Karpas-422 (cell line): ENCODE data around the gene ASB10. TPM values are rescaled to one million over a fixed set of nuclear protein-coding genes. Genes with fewer than 3 reads are reported as not detected.

ENCODE experiments used
- DNase-seq: peaks from one replicate; pipeline ENCODE4 v3.0.0-alpha.2; 2015
- H2AFZ ChIP-seq: fragments of 200-600 bp; sonication (generic); 2 replicates; pipeline ENCODE4 v1.6.1; 2014; ENCODE audit warnings: antibody characterized with exemption, low read length, mixed read lengths
- H3K27ac ChIP-seq: fragments of 200-600 bp; sonication (generic); 2 replicates; pipeline ENCODE4 v1.5.1; 2014; ENCODE audit warnings: mild to moderate bottlenecking, low read length, moderate library complexity
- H3K27me3 ChIP-seq: fragments of 200-600 bp; sonication (generic); 2 replicates; pipeline ENCODE4 v1.6.1; 2014; ENCODE audit warnings: low read length, mixed read lengths
- H3K36me3 ChIP-seq: fragments of 200-600 bp; sonication (generic); 2 replicates; pipeline ENCODE4 v1.6.1; 2014; ENCODE audit warnings: low read length, mixed read lengths; ENCODE audit not compliant: insufficient read depth
- H3K4me1 ChIP-seq: fragments of 200-600 bp; sonication (generic); 2 replicates; pipeline ENCODE4 v1.6.1; 2014; ENCODE audit warnings: mild to moderate bottlenecking, low read length, mixed read lengths
- H3K4me2 ChIP-seq: fragments of 200-600 bp; sonication (generic); 2 replicates; pipeline ENCODE4 v1.6.1; 2014; ENCODE audit warnings: low read length, low read depth, mild to moderate bottlenecking; ENCODE audit not compliant: poor library complexity, severe bottlenecking
- H3K4me3 ChIP-seq: fragments of 200-600 bp; sonication (generic); 2 replicates; pipeline ENCODE4 v1.5.1; 2014; ENCODE audit warnings: mild to moderate bottlenecking, antibody characterized with exemption, low read length, mixed read lengths
- H3K79me2 ChIP-seq: fragments of 200-600 bp; sonication (generic); 2 replicates; pipeline ENCODE4 v1.6.1; 2014; ENCODE audit warnings: mild to moderate bottlenecking, low read length, mixed read lengths
- H3K9ac ChIP-seq: fragments of 200-600 bp; sonication (generic); 2 replicates; pipeline ENCODE4 v1.6.0; 2014; ENCODE audit warnings: low read length
- H3K9me2 ChIP-seq: fragments of 200-600 bp; sonication (generic), shearing (Covaris generic); replicated peaks from 2 replicates; pipeline ENCODE4 v1.6.0; 2014; ENCODE audit warnings: mild to moderate bottlenecking, low read length, moderate library complexity; ENCODE audit not compliant: insufficient read depth
- H3K9me3 ChIP-seq: fragments of 300-700, 200-600 bp; sonication (generic); 2 replicates; pipeline ENCODE4 v1.6.1; 2014; ENCODE audit warnings: low read length, mixed read lengths
- H4K20me1 ChIP-seq: fragments of 200-600 bp; sonication (generic); 2 replicates; pipeline ENCODE4 v1.6.1; 2014; ENCODE audit warnings: mild to moderate bottlenecking, antibody characterized with exemption, low read length, low read depth; ENCODE audit not compliant: insufficient read depth
- total RNA-seq: library from RNA; depleted of rRNA; stranded (reverse); fragments of >200 nt; shearing (Covaris generic); gene quantifications from 2 replicates; pipeline ENCODE4 v1.2.3, GENCODE V29; 2014; ENCODE audit warnings: low replicate concordance

Gene ASB10
- total RNA-seq, 1 experiment from 2014 or later: not detected

DNA sequence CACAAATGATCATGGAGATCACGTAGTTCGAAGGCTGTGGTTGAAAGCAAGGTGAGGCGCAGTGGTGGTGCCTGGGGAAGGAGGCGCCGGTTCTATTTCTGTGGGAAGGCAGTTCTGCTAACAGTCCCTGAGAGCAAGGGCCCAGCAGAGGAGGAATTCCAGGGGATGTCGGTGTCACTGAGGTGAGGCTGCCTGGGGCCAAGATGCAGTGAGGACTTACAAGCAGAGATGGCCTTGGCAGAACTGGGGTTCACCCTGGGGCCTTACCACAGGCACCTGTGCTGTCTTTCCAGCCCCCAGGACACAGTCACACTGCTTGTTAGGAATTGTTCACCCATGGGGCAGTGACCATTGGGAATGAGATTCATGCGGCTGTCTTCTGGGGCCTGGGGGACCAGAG, 46.2 kb downstream of the ASB10 start:
- Histone ChIP-seq H3K9me2 (no peaks in the 10 kb centered on the region), H3K27me3 (no peaks in the 10 kb centered on the region), H4K20me1 (no peaks in the 10 kb centered on the region; the same call in 1 of the 2 replicates), H2AFZ (no peak overlapping the region), H3K4me1 (no peaks in the 10 kb centered on the region), H3K9me3 (no peaks in the 10 kb centered on the region), H3K36me3 (no peaks in the 10 kb centered on the region), H3K27ac (no peak overlapping the region), H3K4me3 (no peak overlapping the region), H3K9ac (no peak overlapping the region), H3K4me2 (no peak overlapping the region), H3K79me2 (no peaks in the 10 kb centered on the region)
- no peak for DNase-seq

DNA sequence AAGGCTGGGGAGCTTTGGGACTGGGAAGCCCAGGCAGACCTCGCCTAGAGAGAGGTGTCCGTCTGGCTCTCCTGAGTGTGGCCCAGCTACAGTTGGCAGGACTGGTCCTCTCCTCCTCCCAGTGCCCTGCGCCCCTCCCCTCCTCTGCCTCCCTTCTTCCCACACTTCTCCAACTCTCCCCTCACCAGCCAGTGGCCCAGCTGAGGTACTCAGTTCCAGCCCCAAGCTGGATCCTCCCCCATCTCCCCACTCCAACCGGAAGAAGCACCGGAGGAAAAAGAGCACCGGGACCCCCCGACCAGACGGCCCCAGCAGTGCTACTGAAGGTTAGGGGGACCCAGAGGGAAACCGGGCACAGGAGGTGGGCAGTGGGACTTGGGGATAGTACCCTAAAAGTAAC, 47.3 kb downstream of the ASB10 start:
- H3K36me3 ChIP-seq: no peaks in the 10 kb centered on the region
- H3K9ac ChIP-seq: no peak overlapping the region
- H2AFZ ChIP-seq: no peak overlapping the region

DNA sequence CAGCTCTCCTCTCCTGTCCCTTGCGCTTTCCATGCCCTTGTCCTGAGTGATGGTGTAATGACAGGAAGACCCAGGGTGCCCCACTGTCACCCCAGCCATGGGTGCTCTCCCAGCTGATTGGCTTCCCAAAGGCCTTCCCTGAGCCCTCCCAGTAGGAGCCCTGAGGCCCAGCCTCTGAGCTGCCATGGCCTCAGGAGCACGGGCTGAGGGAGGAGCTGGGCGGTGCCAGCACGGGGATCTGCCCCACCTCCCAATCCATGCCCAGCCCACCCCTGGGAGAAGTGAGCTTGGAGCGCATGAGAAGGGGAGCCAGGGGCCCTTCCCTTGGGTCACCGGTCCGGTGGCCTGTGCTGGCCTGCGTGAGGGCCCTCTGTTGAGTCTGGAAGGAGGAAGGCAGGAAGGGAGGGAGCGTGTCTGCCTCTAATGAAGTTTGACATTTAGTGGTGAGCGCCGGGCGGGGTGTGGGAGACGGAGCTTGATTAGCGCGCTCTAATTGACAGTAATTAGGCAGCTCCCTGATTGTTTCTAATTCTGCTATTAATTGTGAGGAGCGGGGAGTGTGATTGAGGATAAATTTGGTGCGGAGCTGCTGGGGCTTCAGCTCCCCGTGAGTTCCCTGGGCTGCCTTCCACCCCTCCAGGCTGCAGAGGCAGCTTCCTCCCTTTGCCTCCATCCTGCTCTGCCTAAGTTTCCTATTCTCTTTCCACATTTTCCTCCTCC, 47.8 kb downstream of the ASB10 start:
- no peaks in the 10 kb centered on the region for H3K36me3 ChIP-seq
- no peak overlapping the region for H2AFZ ChIP-seq
- no peak overlapping the region for H3K27ac ChIP-seq
- no peak overlapping the region for H3K4me3 ChIP-seq
- H3K4me2 ChIP-seq: no peak overlapping the region
- DNase-seq: no peak
- no peaks in the 10 kb centered on the region; the same call in 1 of the 2 replicates for H4K20me1 ChIP-seq
- H3K27me3 ChIP-seq: no peaks in the 10 kb centered on the region
- no peaks in the 10 kb centered on the region for H3K79me2 ChIP-seq
- H3K9me3 ChIP-seq: no peaks in the 10 kb centered on the region
- H3K9ac ChIP-seq: no peak overlapping the region
- H3K4me1 ChIP-seq: no peaks in the 10 kb centered on the region
- no peaks in the 10 kb centered on the region for H3K9me2 ChIP-seq

More for the DNA sequence above, 47.3 kb downstream of the ASB10 start:
- H3K4me2 ChIP-seq: no peak overlapping the region
- H4K20me1 ChIP-seq: no peaks in the 10 kb centered on the region; the same call in 1 of the 2 replicates
- H3K9me2 ChIP-seq: no peaks in the 10 kb centered on the region
- H3K27ac ChIP-seq: no peak overlapping the region
- no peak overlapping the region for H3K4me3 ChIP-seq
- no peaks in the 10 kb centered on the region for H3K4me1 ChIP-seq
- no peaks in the 10 kb centered on the region for H3K27me3 ChIP-seq
- DNase-seq: no peak
- no peaks in the 10 kb centered on the region for H3K79me2 ChIP-seq
- H3K9me3 ChIP-seq: no peaks in the 10 kb centered on the region

DNA sequence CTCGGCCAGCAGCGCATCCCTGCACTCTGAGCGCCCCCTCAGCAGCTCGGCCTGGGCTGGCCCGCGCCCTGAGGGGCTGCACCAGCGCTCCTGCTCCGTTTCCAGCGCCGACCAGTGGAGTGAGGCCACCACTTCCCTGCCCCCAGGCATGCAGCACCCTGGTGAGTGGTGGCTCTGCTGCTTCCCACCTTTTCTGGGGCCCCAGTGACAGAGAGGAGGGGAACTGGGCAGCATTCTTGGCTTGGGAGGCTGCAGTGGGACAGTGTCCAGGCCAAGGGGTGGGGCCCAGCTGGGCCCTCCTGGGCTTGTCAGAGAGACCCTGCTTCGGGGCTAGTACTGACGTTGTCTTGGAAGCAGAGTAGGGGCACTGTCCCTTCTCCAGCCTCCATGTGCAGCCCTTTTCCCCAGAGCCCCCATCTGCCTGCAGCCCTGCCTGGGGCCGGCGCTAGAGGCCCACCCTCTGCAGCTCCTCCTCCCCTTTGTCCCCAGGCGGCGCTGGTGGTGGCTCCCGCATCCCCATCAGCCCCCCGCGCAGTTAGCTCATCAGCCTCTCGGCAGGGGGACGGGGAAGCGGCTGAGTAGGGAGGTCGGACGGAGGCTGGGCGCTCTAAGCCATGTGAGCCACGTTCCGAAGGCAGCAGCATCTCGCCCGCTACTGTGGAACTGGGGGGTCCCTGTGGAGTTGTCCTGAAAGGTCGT, 48.7 kb downstream of the ASB10 start:
- Histone ChIP-seq H4K20me1 (no peaks in the 10 kb centered on the region; the same call in 1 of the 2 replicates), H3K9me3 (no peaks in the 10 kb centered on the region), H3K4me1 (no peaks in the 10 kb centered on the region)

DNA sequence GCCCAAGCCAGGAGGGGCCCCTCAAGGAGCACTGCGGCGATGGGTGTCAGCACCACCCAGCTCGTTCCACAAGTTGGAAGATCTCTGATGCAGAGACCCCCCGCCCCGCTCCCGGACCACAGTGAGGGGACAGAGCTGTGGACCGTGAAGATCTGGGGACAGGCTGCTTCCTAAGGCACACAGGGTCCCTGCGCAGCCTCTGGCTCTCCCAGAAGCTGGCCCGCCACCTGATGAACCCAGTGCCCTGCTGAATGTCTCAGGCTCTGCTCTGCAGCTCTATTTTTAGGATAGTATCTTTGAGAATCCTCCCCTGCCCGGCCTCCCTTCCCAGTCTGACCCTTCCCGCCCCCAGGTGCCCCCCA, 49.3 kb downstream of the ASB10 start:
- Histone ChIP-seq H3K36me3 (no peaks in the 10 kb centered on the region), H3K4me3 (no peak overlapping the region), H3K4me2 (no peak overlapping the region), H4K20me1 (no peaks in the 10 kb centered on the region; the same call in 1 of the 2 replicates), H3K9ac (no peak overlapping the region), H3K4me1 (no peaks in the 10 kb centered on the region), H3K27ac (no peak overlapping the region), H3K9me2 (no peaks in the 10 kb centered on the region), H2AFZ (no peak overlapping the region), H3K79me2 (no peaks in the 10 kb centered on the region), H3K27me3 (no peaks in the 10 kb centered on the region), H3K9me3 (no peaks in the 10 kb centered on the region)
- no peak for DNase-seq

More for the DNA sequence above, 48.7 kb downstream of the ASB10 start:
- H3K36me3 ChIP-seq: no peaks in the 10 kb centered on the region
- no peak for DNase-seq
- H3K79me2 ChIP-seq: no peaks in the 10 kb centered on the region
- H3K27ac ChIP-seq: no peak overlapping the region
- H3K9me2 ChIP-seq: no peaks in the 10 kb centered on the region
- H3K4me2 ChIP-seq: no peak overlapping the region
- no peak overlapping the region for H3K4me3 ChIP-seq
- H3K9ac ChIP-seq: no peak overlapping the region
- no peak overlapping the region for H2AFZ ChIP-seq
- no peaks in the 10 kb centered on the region for H3K27me3 ChIP-seq

DNA sequence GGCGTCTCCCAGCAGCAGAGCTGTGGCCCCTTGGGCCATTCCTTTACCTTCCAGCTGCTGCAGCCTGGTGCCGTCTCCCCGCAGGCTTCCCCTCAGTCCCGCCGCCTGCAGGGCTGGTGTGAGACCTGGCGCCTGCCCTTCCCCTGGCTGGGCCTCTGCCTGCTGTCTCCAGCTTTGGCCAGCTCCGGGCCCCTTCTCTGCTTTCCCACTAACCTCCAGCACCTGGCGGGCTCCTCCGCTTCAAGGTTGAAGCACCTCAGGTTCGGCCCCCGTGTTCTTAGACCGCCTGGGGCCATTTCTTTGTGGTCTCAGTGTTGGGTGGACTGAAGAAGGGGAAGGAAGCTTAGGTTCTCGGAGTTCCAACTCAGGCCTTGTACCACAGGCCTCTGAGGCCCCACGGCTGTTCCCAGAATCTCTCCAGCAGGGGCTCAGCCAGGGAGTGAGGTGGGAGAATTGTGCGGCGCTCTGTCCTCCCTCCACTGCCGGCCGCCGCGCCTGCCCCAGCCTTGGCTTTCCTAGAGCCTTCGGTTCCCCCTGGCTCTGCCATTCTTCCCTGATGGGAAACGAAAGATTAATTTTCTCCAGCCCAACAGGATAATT, 49.9 kb downstream of the ASB10 start:
- Histone ChIP-seq H3K4me3 (no peak overlapping the region), H3K9ac (no peak overlapping the region), H3K4me2 (no peak overlapping the region), H3K79me2 (no peaks in the 10 kb centered on the region), H4K20me1 (no peaks in the 10 kb centered on the region; the same call in 1 of the 2 replicates), H2AFZ (no peak overlapping the region), H3K27me3 (no peaks in the 10 kb centered on the region), H3K4me1 (no peaks in the 10 kb centered on the region), H3K9me3 (no peaks in the 10 kb centered on the region), H3K9me2 (no peaks in the 10 kb centered on the region), H3K27ac (no peak overlapping the region), H3K36me3 (no peaks in the 10 kb centered on the region)
- no peak for DNase-seq

DNA sequence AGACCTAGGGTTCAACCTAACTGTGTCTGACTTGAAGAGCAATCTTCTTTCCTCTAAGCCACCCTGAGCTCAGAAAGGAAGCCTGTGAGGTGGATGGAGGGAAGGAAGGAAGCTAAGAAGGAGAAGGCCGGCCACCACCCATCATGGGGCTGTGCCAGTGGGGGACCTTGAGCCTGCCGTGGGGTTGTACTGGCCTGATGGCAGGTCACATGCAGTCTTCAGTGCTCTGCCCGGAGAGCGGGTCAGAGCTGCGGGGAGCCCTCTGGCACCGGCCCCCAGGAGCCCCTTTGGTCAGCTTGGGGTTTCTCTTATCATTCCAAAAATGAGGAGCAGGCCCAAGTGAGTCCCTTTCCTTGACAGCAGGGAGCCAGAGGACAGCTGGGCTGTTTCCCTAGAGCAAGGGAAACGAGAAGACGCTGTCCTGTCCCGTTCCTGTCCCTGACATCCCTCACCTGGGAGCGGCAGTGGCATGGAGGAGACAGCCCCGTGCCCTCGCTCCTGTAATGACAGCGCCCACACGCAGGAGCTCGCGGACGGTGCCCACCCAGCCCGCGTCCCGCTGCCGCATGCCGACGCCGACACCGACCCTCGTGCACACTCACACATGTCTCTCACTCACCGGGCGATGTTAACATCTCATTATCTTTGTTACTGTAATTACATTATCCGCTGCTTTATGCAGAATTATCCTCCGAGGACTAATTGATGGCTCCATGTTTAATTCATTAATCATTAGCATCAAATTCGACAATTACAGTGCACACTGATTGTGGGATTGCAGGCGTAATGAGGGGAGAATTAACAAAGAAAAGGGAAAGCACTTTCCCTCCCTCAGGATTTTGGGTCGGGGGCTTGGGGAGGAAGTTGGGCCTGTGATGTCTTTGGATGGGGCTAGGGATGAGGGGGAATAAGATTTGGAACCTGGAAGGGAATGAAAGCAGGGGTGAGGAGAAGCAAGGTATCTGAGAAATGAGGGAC, 50.9 kb downstream of the ASB10 start:
- no peaks in the 10 kb centered on the region for H3K27me3 ChIP-seq
- H2AFZ ChIP-seq: no peak overlapping the region
- no peak overlapping the region for H3K27ac ChIP-seq
- no peak overlapping the region for H3K9ac ChIP-seq
- no peaks in the 10 kb centered on the region for H3K4me1 ChIP-seq
- no peaks in the 10 kb centered on the region for H3K9me3 ChIP-seq
- no peaks in the 10 kb centered on the region; the same call in 1 of the 2 replicates for H4K20me1 ChIP-seq
- no peaks in the 10 kb centered on the region for H3K36me3 ChIP-seq
- H3K9me2 ChIP-seq: no peaks in the 10 kb centered on the region
- no peak overlapping the region for H3K4me3 ChIP-seq
- H3K79me2 ChIP-seq: no peaks in the 10 kb centered on the region
- H3K4me2 ChIP-seq: no peak overlapping the region
- DNase-seq: no peak
